ENCODE data around the gene HHAT.

Gene HHAT

GRCh38 chr1:210629276-210629675 lies 300.6 kb downstream of the HHAT start:
- Histone ChIP-seq H3K9me3 (ENCODE audit: control insufficient read depth, low read length) (no peaks in the 10 kb centered on the region), H3K4ac (ENCODE audit: low read depth in 1 of 2, low read length in 2 of 2) (no peak overlapping the region), H3K14ac (ENCODE audit: low read length in 2 of 2) (no peak overlapping the region), H3K27ac (ENCODE audit: low read length, poor library complexity, severe bottlenecking) (no peak overlapping the region), H3K4me3 (ENCODE audit: insufficient read depth in 1 of 2, low read depth in 1 of 2, low read length in 2 of 2) (no peak overlapping the region), H2BK5ac (ENCODE audit: low read depth, low read length, poor library complexity, severe bottlenecking) (no peak overlapping the region), H4K91ac (ENCODE audit: low read length) (no peak overlapping the region), H3K9ac (ENCODE audit: low read length) (no peak overlapping the region), H3K79me1 (replicated peaks; ENCODE audit: low read length, poor library complexity, severe bottlenecking) (peaks cover 5% of the 10 kb centered on the region), H3K23ac (ENCODE audit: low read length in 2 of 2) (no peak overlapping the region), H2AFZ (ENCODE audit: low read depth, low read length) (no peak overlapping the region), H3K4me2 (ENCODE audit: low read length, poor library complexity, severe bottlenecking) (no peak overlapping the region), H3K36me3 (ENCODE audit: control insufficient read depth in 1 of 2, insufficient read depth in 2 of 2, low read depth in 1 of 2, low read length in 2 of 2) (no peaks in the 10 kb centered on the region), H3K18ac (ENCODE audit: low read depth in 1 of 2, low read length in 2 of 2) (no peak overlapping the region), H2AK5ac (ENCODE audit: low read length, severe bottlenecking) (no peak overlapping the region), H2BK15ac (ENCODE audit: low read depth, poor library complexity, severe bottlenecking) (no peak overlapping the region), H2BK12ac (ENCODE audit: low read length in 2 of 2) (no peak overlapping the region), H2BK120ac (ENCODE audit: low read depth, low read length) (no peak overlapping the region), H3K27me3 (ENCODE audit: control insufficient read depth in 1 of 2, insufficient read depth in 1 of 2, low read length in 2 of 2) (peaks cover 0 to 4% of the 10 kb centered on the region in 2 experiments), H3K4me1 (ENCODE audit: control insufficient read depth, insufficient read depth, low read depth, low read length) (peaks cover 6% of the 10 kb centered on the region), H4K8ac (ENCODE audit: low read length) (no peak overlapping the region)
- 97% methylated on average over 2 of the region's 2 CpGs for WGBS
- DNase-seq, result no peak

GRCh38 chr1:210631399-210631798 lies 302.7 kb downstream of the HHAT start:
- H3K9ac ChIP-seq (ENCODE audit: low read length), result no peak overlapping the region
- H3K4me2 ChIP-seq (ENCODE audit: low read length, poor library complexity, severe bottlenecking), result no peak overlapping the region
- no peak overlapping the region for H2AFZ ChIP-seq (ENCODE audit: low read depth, low read length)
- no peak overlapping the region for H2BK5ac ChIP-seq (ENCODE audit: low read depth, low read length, poor library complexity, severe bottlenecking)
- H2BK12ac ChIP-seq (ENCODE audit: low read length in 2 of 2), result no peak overlapping the region
- H3K4ac ChIP-seq (ENCODE audit: low read depth in 1 of 2, low read length in 2 of 2), result no peak overlapping the region
- peaks cover 6% of the 10 kb centered on the region for H3K4me1 ChIP-seq (ENCODE audit: control insufficient read depth, insufficient read depth, low read depth, low read length)
- H3K79me1 ChIP-seq (replicated peaks; ENCODE audit: low read length, poor library complexity, severe bottlenecking), result peaks cover 5% of the 10 kb centered on the region
- H2AK5ac ChIP-seq (ENCODE audit: low read length, severe bottlenecking), result no peak overlapping the region
- H4K91ac ChIP-seq (ENCODE audit: low read length), result no peak overlapping the region
- DNase-seq, result no peak
- H3K9me3 ChIP-seq (ENCODE audit: control insufficient read depth, low read length), result no peaks in the 10 kb centered on the region
- H3K18ac ChIP-seq (ENCODE audit: low read depth in 1 of 2, low read length in 2 of 2), result no peak overlapping the region
- H3K4me3 ChIP-seq (ENCODE audit: insufficient read depth in 1 of 2, low read depth in 1 of 2, low read length in 2 of 2), result no peak overlapping the region
- no peak overlapping the region for H2BK120ac ChIP-seq (ENCODE audit: low read depth, low read length)
- H3K36me3 ChIP-seq (ENCODE audit: control insufficient read depth in 1 of 2, insufficient read depth in 2 of 2, low read depth in 1 of 2, low read length in 2 of 2), result no peaks in the 10 kb centered on the region
- no peak overlapping the region for H3K14ac ChIP-seq (ENCODE audit: low read length in 2 of 2)
- WGBS, result 89% methylated on average over 3 of the region's 3 CpGs
- peaks cover 0 to 4% of the 10 kb centered on the region in 2 experiments for H3K27me3 ChIP-seq (ENCODE audit: control insufficient read depth in 1 of 2, insufficient read depth in 1 of 2, low read length in 2 of 2)
- H3K23ac ChIP-seq (ENCODE audit: low read length in 2 of 2), result no peak overlapping the region
- no peak overlapping the region for H3K27ac ChIP-seq (ENCODE audit: low read length, poor library complexity, severe bottlenecking)
- no peak overlapping the region for H4K8ac ChIP-seq (ENCODE audit: low read length)
- no peak overlapping the region for H2BK15ac ChIP-seq (ENCODE audit: low read depth, poor library complexity, severe bottlenecking)

- no peak overlapping the region for H3K23ac ChIP-seq (ENCODE audit: low read length in 2 of 2)
- H3K4me2 ChIP-seq (ENCODE audit: low read length, poor library complexity, severe bottlenecking), result no peak overlapping the region
- H3K9me3 ChIP-seq (ENCODE audit: control insufficient read depth, low read length), result no peaks in the 10 kb centered on the region
- H3K9ac ChIP-seq (ENCODE audit: low read length), result no peak overlapping the region
- no peak overlapping the region for H3K4me3 ChIP-seq (ENCODE audit: insufficient read depth in 1 of 2, low read depth in 1 of 2, low read length in 2 of 2)
- peaks cover 4% of the 10 kb centered on the region for H3K4me1 ChIP-seq (ENCODE audit: control insufficient read depth, insufficient read depth, low read depth, low read length)
- H3K4ac ChIP-seq (ENCODE audit: low read depth in 1 of 2, low read length in 2 of 2), result no peak overlapping the region
- no peaks in the 10 kb centered on the region for H3K36me3 ChIP-seq (ENCODE audit: control insufficient read depth in 1 of 2, insufficient read depth in 2 of 2, low read depth in 1 of 2, low read length in 2 of 2)
- no peak overlapping the region for H2BK15ac ChIP-seq (ENCODE audit: low read depth, poor library complexity, severe bottlenecking)
- no peak overlapping the region for H4K91ac ChIP-seq (ENCODE audit: low read length)
- peaks cover 3% of the 10 kb centered on the region for H3K79me1 ChIP-seq (replicated peaks; ENCODE audit: low read length, poor library complexity, severe bottlenecking)
- no peak overlapping the region for H3K27ac ChIP-seq (ENCODE audit: low read length, poor library complexity, severe bottlenecking)
- no peak overlapping the region for H4K8ac ChIP-seq (ENCODE audit: low read length)
- no peak overlapping the region for H3K14ac ChIP-seq (ENCODE audit: low read length in 2 of 2)
- no peak overlapping the region for H2BK120ac ChIP-seq (ENCODE audit: low read depth, low read length)
- no peak overlapping the region for H2AFZ ChIP-seq (ENCODE audit: low read depth, low read length)
- H3K18ac ChIP-seq (ENCODE audit: low read depth in 1 of 2, low read length in 2 of 2), result no peak overlapping the region
- 90% methylated on average over 3 of the region's 3 CpGs for WGBS
- H3K27me3 ChIP-seq (ENCODE audit: control insufficient read depth in 1 of 2, insufficient read depth in 1 of 2, low read length in 2 of 2), result peaks cover 0 to 4% of the 10 kb centered on the region in 2 experiments
- H2BK5ac ChIP-seq (ENCODE audit: low read depth, low read length, poor library complexity, severe bottlenecking), result no peak overlapping the region
- no peak overlapping the region for H2BK12ac ChIP-seq (ENCODE audit: low read length in 2 of 2)
- no peak for DNase-seq
- H2AK5ac ChIP-seq (ENCODE audit: low read length, severe bottlenecking), result no peak overlapping the region
Observed at GRCh38 chr1:210633140-210633539, 304.4 kb downstream of the HHAT start.

- WGBS, result 96% methylated on average over 6 of the region's 6 CpGs
- H2AK5ac ChIP-seq (ENCODE audit: low read length, severe bottlenecking), result peak overlapping the region; percentile 51
Observed at GRCh38 chr1:210633636-210634035, 304.9 kb downstream of the HHAT start.

More at GRCh38 chr1:210633636-210634035, 304.9 kb downstream of the HHAT start:
- H2BK120ac ChIP-seq (ENCODE audit: low read depth, low read length), result no peak overlapping the region
- peaks cover 3% of the 10 kb centered on the region for H3K79me1 ChIP-seq (replicated peaks; ENCODE audit: low read length, poor library complexity, severe bottlenecking)
- no peak overlapping the region for H2BK5ac ChIP-seq (ENCODE audit: low read depth, low read length, poor library complexity, severe bottlenecking)
- no peak overlapping the region for H2BK15ac ChIP-seq (ENCODE audit: low read depth, poor library complexity, severe bottlenecking)
- no peak overlapping the region for H3K9ac ChIP-seq (ENCODE audit: low read length)
- H3K27me3 ChIP-seq (ENCODE audit: control insufficient read depth in 1 of 2, insufficient read depth in 1 of 2, low read length in 2 of 2), result peaks cover 0 to 4% of the 10 kb centered on the region in 2 experiments
- H3K36me3 ChIP-seq (ENCODE audit: control insufficient read depth in 1 of 2, insufficient read depth in 2 of 2, low read depth in 1 of 2, low read length in 2 of 2), result no peaks in the 10 kb centered on the region
- H3K4me2 ChIP-seq (ENCODE audit: low read length, poor library complexity, severe bottlenecking), result no peak overlapping the region
- no peak overlapping the region for H3K4ac ChIP-seq (ENCODE audit: low read depth in 1 of 2, low read length in 2 of 2)
- H2BK12ac ChIP-seq (ENCODE audit: low read length in 2 of 2), result peak overlapping the region in 1 of 2 experiments; percentile 19
- H3K4me3 ChIP-seq (ENCODE audit: insufficient read depth in 1 of 2, low read depth in 1 of 2, low read length in 2 of 2), result no peak overlapping the region
- H3K18ac ChIP-seq (ENCODE audit: low read depth in 1 of 2, low read length in 2 of 2), result no peak overlapping the region
- peaks cover 4% of the 10 kb centered on the region for H3K4me1 ChIP-seq (ENCODE audit: control insufficient read depth, insufficient read depth, low read depth, low read length)
- DNase-seq, result no peak
- no peaks in the 10 kb centered on the region for H3K9me3 ChIP-seq (ENCODE audit: control insufficient read depth, low read length)
- H3K27ac ChIP-seq (ENCODE audit: low read length, poor library complexity, severe bottlenecking), result no peak overlapping the region
- no peak overlapping the region for H3K23ac ChIP-seq (ENCODE audit: low read length in 2 of 2)
- no peak overlapping the region for H3K14ac ChIP-seq (ENCODE audit: low read length in 2 of 2)
- no peak overlapping the region for H2AFZ ChIP-seq (ENCODE audit: low read depth, low read length)
- H4K8ac ChIP-seq (ENCODE audit: low read length), result no peak overlapping the region
- H4K91ac ChIP-seq (ENCODE audit: low read length), result no peak overlapping the region

Data from mesenchymal stem cell (in vitro differentiated cells and primary cell).